Head of caudate nucleus (tissue), 42 donors: ENCODE results near the gene SH3BP1.
"Not testable (repeated sequence)": the region's sequence is repeated elsewhere in the genome, so short reads cannot be mapped to it uniquely, and the experiment has no call there.

ENCODE experiments used
- DNase-seq, 42 donors: peaks; one replicate each; pipeline versions ENCODE4 v3.0.0 to v3.0.0-alpha.2; 2020 to 2021; ENCODE audit warnings: mixed read lengths in 7 of 42
- intact Hi-C: fragments of 100-400 bp; cut with DNase I; formaldehyde crosslinking; loops from one replicate; pipeline ENCODE4 v1.15.0; 2022

Gene SH3BP1

DNA sequence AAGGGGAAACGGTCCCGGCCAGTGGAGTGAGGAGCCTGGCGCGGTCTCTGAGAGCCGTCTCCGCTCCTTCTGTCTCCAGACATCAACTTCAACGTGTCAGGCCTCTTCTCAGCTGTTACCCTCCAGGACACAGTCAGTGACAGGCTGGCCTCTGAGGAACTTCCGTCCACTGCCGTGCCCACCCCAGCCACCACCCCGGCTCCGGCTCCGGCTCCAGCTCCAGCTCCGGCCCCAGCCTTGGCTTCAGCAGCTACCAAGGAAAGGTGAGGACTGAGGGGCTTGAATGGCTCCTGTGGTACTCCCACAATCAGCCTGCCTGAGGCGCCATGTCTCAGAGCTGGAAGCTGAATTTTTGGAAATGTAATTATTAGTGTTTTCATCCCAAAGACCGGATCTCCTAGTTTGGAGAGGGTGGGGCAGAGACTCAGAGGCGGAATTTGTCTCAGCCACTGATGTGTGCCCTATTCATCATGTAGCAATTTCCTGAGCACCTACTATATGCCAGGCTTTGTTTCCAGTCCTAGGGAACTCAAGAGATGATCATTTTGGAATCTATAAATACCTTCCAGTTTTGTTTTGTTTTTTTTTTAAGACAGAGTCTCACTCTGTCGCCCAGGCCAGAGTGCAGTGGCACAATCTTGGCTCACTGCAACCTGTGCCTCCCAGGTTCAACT, 11.1 kb downstream of the SH3BP1 start:
- no peak for DNase-seq
- intact Hi-C loops = no loop called here

DNA sequence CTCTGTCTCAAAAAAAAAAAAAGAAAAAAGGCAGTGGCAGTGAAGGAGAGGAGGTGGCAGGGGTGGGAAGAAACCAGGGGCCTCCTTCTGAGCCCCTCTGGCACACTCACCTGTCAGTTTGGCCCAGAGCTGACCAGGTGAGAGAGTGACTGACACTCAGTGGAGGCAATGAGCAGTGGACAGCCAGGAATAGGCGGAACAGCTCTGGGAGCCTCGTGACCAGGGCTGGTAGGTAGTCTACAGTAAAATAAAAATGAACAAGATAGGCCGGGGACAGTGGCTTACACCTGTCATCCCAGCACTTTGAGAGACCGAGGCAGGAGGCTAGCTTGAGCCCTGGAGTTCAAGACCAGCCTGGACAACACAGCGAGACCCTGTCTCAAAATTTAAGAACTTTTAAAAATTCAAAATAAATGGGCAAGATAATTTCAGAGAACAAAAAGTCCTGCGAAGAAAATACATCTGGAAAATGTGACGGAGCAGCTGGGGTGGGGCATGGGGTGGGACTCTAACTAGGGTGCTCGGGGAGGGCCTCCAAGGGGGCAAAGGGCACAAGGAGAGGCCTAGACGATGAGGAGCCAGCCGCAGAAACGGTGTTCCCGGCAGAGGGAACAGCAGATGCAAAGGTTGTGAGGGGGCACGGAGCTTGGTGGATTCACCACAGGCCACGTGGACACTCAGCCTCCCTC, 15.2 kb downstream of the SH3BP1 start:
- DNase-seq = no peak
- intact Hi-C loops = no loop called here

DNA sequence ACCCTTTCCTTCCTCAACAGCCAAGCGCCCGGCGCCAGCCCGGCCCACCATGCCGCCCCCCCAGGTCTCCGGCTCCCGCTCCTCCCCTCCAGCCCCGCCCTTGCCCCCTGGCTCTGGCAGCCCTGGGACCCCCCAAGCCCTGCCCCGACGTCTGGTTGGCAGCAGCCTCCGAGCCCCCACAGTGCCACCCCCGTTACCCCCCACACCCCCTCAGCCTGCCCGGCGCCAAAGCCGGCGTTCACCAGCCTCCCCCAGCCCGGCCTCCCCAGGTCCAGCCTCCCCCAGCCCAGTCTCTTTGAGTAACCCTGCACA, 15.7 kb downstream of the SH3BP1 start:
- intact Hi-C loops = no loop called here

DNA sequence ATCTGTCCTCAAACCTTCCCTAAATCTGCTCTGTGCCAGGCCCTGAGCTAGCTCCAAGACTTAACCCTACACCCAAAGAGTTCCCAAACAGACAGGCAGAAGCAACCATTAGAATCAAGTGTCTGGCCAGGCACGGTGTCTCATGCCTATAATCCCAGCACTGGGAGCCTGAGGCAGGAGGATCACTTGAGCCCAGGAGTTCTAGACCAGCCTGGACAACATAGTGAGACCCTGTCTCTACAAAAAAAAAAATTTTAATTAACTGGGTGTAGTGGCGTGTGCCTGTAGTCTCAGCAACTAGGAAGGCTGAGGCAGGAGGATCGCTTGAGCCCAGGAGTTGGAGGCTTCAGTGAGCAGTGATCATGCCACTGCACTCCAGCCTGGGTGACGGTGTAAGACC, 17.1 kb downstream of the SH3BP1 start:
- intact Hi-C loops, DNase-seq: not testable (repeated sequence)

More for the DNA sequence above, 15.7 kb downstream of the SH3BP1 start:
- DNase-seq = no peak

DNA sequence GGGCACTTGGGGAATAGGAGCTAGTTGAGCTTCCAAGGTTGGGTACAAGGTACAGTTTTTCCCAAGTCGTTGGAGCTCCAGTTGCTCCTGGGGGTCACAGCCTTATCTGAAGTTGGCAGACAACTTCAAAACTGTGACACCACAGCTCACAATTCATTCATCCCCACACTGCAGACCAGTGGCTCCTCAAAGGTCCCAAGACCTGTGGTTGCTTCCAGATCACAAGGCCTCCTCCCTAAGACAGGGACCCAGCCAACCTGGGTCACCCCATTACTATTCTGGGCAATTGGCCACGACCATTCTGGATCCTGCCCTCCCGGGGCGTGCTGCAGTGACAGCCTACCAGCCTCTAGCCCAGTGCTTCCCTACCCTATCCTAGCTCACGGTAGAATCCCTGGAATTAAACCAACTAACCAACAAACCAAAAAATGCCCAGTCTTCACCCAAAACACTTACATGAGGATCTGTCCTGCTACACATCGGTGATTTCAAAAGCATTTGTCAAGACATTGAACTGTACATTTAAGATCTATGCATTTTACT, 18.2 kb downstream of the SH3BP1 start:
- intact Hi-C loops = no loop called here
- no peak for DNase-seq

DNA sequence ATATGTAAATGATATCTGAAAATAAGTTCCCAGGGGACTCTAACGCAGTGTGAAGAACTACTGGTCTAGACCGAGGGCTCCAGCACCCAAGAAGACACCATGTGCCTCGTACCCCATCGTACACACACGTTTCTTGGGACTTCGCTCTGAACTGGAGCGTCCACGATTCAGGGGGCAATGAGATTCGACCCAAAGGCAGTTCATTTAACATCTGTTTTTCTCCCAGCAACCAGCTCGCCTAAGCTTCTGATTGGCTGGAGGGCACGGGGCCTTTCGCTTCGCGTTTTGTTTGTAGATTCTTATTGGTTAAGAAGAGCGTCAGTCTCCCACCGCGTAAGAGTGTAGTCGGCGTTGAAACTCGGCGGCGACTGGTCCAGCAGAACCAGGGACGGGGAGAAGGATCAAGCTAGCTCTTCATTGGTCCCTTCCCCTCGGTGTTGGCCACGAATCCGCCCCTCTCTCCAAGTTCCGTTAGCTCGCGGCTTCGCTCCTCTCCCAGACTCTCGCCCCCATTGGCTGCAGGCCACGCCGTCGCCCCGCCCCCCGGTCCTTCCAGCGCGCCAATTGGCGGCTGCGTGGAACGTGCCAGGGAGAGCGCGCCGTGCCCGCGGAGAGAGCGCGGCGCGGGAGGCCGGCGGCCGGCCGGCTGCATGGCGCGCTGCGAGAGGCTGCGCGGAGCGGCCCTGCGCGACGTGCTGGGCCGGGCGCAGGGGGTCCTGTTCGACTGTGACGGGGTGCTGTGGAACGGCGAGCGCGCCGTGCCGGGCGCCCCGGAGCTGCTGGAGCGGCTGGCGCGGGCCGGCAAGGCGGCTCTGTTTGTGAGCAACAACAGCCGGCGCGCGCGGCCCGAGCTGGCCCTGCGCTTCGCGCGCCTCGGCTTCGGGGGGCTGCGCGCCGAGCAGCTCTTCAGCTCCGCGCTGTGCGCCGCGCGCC, 18.9 kb downstream of the SH3BP1 start, which contains the start of gene PDXP:
PDXP (plus strand) TSS at position 591 of the 933 bp plus-strand sequence; CDS start at position 651, 60 bp downstream.
- intact Hi-C loops = no loop called here
- peak; percentile 94 to 100 (median 99) for DNase-seq

DNA sequence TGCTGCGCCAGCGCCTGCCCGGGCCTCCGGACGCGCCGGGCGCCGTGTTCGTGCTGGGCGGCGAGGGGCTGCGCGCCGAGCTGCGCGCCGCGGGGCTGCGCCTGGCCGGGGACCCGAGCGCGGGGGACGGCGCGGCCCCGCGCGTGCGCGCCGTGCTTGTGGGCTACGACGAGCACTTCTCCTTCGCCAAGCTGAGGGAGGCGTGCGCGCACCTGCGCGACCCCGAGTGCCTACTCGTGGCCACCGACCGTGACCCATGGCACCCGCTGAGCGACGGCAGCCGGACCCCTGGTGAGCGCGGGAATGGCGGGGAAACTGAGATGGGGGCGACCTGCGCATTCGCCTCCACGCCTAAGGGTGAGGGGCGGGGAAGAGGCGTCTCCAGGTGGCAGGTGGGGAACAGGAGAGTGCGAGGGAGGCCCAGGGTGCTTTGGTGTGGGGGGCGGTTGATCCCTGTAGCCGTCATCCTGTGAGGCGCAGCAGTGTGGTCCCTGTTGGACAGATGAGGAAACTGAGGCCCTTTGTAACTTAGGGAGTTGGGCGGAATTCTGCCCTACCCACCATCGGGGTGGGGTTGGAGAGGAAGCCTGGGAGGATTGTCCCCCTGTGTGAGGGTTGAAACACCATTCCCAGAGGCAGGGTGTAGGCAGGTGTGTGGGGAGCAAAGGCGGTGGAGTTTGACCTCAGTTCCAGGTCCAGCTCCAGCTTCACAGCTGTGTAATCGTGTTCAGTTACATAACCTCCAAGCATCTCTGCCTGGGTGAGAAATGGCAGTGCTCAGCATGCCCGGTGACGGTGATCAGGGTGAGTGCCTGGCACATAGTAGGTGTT, 19.8 kb downstream of the SH3BP1 start:
- intact Hi-C loops = no loop called here
- DNase-seq = peak in 40 of 42 donors; percentile 28 to 78 (median 60)

DNA sequence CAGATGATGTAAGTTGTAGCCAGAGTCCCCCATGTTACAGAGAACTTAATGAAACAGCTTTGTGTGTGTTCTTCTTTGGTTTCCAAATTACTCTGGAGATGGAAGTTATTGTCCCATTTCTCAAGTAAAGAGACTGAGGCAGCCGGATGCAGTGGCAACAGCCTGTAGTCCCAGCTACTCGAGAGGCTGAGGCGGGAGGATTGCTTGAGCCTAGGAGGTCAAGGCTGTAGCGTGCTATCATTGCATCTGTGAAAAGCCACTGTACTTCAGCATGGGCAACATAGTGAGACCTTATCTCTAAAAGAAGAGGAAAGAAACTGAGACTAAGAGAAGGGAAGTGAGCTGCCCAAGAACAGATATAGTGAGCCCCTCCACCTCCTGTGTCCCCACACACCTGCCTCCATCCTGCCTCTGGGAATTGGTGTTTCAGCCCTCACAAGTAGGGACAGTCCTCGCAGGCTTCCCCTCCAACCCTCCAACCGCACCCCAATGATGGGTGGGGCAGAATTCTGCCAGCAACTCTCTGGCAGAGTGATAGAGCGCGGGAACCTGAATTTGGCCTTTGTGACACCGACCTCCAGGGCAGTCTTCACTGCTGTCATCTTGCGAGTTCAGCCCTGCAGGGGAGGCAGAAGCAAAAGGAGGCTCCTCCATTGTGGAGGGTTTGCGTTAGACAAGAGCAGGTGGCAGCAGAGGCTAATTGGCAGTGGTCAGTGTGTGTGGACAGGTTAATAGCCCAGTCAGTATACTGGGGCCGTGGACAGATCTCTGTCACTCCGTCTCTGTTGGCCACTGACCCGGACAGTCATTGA, 20.6 kb downstream of the SH3BP1 start:
- intact Hi-C loops = loop anchor here (10.0 kb wide), 1 partner anchor 145 kb away; the partner anchor contains the start of gene GCAT
- DNase-seq = no peak

DNA sequence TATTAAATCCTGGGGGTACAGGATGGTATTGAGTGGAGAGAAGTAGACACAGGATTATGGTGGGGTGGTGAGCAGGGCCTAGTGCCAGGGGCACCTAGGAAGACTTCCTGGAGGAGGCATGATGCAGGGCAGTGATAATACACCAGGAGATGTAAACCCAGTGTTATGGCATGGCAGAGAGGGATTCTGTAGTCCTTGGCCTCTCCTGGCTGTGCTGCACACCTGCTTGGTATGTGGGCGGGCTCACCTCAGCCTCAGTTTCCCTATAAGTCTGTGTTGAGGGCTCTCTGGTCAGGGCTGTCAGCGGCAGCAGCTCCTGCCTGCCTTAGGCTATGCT, 21.2 kb downstream of the SH3BP1 start:
- intact Hi-C loops = loop anchor here (10.0 kb wide), 1 partner anchor 144 kb away; the partner anchor contains the start of gene GCAT
- DNase-seq = no peak

DNA sequence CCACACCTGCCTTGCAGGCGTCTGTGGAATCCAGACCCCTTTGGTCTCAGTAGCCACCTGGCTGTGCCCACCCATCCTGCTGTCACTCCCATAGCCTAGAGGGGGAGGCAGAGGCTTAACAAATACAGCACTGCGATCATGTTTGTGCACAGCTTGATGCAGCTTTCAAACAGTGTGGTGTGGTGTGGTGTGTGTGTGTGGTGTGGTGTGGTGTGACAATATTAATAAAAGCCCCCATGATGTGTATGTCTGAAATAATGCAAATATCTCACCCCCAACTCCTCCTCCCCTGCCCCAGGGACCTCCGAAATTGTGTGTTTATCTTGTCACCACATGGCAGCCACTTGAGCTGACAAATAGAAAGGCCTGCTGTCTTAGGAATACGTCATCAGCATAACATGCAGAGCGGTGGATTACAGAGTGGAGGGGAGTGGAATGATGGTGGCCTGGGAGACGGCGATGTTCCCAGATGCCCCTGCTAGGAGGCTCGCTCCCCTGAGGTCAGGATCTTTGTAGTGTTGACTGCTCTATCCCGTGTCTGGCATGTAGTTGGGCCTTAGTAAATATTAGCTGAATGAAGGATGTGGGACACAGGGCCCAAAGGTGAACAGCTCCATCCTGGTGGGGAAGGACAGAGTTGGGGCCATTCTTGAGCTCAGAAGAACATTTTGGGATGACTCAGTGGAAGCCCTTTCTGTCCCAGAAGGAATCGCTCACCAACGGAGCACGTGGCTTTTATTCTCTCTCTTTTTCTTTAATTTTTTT, 21.9 kb downstream of the SH3BP1 start:
- intact Hi-C loops = loop anchor here (10.0 kb wide), 1 partner anchor 143 kb away; the partner anchor contains the start of gene GCAT
- DNase-seq = peak in 26 of 42 donors; percentile 24 to 74 (median 48)

DNA sequence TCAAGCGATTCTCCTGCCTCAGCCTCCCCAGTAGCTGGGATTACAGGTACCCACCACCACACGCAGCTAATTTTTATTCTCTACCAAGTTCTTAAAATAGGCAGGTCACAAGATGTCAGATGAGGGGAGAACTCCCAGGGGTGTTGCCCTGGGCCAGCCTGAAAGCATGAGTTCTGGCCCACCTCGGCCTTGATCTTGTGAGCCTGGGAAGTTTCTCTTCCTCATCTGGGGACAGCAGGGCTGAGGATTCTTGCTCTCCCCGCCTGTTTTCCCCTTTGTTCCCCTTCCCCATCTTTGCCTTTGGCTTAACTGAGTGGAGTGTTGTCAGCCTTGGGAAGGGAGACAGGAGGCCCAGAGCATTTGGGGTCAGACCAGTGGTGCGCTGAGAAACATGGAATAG, 22.6 kb downstream of the SH3BP1 start:
- intact Hi-C loops = loop anchor here (10.0 kb wide), 1 partner anchor 143 kb away; the partner anchor contains the start of gene GCAT
- peak in 2 of 42 donors; percentile 32 to 37 for DNase-seq

DNA sequence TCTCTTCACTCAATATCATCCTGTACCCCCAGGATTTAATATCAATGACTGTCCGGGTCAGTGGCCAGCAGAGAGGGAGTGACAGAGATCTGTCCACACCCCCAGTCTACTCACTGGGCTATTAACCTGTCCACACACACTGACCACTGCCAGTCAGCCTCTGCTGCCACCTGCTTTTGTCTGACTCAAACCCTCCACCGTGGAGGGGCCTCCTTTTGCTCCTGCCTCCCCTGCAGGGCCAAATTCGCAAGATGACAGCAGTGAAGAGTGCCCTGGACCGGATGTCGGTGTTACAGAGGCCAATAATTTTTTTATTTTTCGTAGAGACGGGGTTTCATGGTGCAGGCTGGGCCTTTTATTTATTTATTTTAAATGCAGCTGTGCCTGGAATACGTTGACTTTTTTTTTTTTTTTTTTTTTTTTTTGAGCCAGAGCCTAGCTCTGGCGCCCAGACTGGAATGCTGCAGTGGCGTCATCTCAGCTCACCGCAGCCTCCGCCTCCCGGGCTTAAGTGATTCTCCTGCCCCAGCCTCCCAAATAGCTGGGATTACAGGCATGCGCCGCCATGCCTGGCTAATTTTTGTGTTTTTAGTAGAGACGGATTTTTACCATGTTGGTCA, 24.2 kb downstream of the SH3BP1 start:
- intact Hi-C loops = loop anchor here (10.0 kb wide), 1 partner anchor 141 kb away; the partner anchor contains the start of gene GCAT
- no peak for DNase-seq

DNA sequence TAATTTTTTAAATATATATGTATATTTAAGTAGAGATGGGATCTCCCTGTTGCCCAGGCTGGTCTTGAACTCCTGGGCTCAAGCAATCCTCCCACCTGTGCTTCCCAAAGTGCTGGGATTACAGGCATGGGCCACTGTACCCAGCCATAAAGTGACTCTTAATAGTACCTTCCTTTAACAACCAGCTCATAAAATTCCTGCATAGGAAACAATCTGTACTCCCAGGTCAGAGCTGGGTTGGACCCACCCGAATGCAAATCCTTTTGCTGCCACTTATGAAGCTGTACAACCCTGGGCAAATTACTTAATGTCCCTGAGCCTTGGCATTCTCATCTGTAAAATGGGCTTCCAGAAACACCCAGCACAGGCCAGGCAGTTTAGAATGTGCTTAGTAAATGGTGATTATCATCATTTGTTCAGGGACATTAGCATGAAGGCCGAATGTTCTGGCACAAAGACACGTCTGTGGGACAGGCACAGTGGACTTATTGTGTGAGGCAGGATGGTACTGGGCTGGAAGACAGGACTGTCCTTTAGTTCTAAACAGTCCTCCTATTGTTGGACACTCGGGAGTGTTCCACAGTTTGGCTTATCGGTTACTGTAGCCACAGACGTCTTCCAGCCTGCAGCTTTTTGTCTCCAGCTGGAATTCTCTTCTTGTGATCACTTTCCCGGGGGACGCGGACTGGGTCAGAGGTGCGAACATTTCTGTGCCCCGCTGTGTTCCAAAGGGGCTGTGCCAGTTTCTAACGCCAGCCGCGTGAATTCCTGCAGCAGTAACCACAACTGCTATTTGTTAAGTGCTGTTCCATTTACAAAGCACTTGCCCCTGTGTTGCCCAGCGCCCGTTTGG, 25.0 kb downstream of the SH3BP1 start:
- peak in 41 of 42 donors; percentile 50 to 92 (median 81) for DNase-seq
- intact Hi-C loops = loop anchor here (10.0 kb wide), 1 partner anchor 140 kb away; the partner anchor contains the start of gene GCAT

DNA sequence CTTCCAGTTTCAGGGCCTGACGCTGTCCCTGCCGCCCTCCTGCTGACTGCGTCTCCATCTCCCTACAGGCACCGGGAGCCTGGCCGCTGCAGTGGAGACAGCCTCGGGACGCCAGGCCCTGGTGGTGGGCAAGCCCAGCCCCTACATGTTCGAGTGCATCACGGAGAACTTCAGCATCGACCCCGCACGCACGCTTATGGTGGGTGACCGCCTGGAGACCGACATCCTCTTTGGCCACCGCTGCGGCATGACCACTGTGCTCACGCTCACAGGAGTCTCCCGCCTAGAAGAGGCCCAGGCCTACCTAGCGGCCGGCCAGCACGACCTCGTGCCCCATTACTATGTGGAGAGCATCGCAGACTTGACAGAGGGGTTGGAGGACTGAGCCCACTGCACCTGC, 26.0 kb downstream of the SH3BP1 start:
- no peak for DNase-seq
- intact Hi-C loops = loop anchor here (10.0 kb wide), 1 partner anchor 139 kb away; the partner anchor contains the start of gene GCAT

DNA sequence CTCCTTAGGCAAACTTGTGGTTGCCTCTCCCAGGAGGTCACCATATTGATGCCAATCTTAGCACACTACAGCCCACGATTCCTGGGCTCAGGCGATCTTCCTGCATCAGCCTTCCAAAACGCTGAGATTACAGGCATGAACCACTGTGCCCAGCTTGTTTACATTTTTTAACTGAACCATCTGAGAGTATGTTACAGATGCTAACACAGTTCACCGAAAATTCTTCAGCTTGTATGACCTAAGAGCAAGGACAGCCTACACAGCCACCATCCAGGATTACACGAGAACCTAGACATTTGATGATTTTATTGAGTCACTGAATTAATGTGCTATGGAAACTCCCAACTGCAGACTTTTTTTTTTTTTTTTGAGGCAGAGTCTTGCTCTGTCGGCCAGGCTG, 30.1 kb downstream of the SH3BP1 start:
- peak in 2 of 42 donors; percentile 31 to 57 for DNase-seq
- intact Hi-C loops = loop anchor here (10.0 kb wide), 1 partner anchor 135 kb away; the partner anchor contains the start of gene GCAT
